IMR-90 (cell line): Measurements from ENCODE around the gene EXD2. TPM values are rescaled to one million over a fixed set of nuclear protein-coding genes. Genes with fewer than 3 reads are reported as not detected.

ENCODE experiments used
- ATAC-seq: fragments of 200-7000 bp; cut with Tn5 transposase; 2 replicates; pipeline ENCODE4 v1.9.1; 2020; ENCODE audit warnings: low read depth, mild to moderate bottlenecking, moderate library complexity
- BruUV-seq: library from RNA; stranded (reverse); fragments of 400-500 nt; replicated peaks from 2 replicates; lab custom pipeline; 2021; lab: Mats Ljungman, UMichigan
- CTCF ChIA-PET: fragments of 300-600 bp; formaldehyde crosslinking; extraction: SDS; loops from one replicate; lab custom pipeline; 2021; ENCODE audit warnings: antibody characterized with exemption; lab: Yijun Ruan, JAX
- POLR2A ChIA-PET: fragments of 300-600 bp; sonication (Branson Sonifier 250); formaldehyde crosslinking; loops from one replicate; lab custom pipeline; 2022; ENCODE audit warnings: antibody characterized with exemption; ENCODE audit not compliant: unreplicated experiment; lab: Charles Lee
- DNase-seq: peaks from one replicate; pipeline ENCODE4 v3.0.0; 2013
- H2AFZ ChIP-seq: replicated peaks from 2 replicates; pipeline ENCODE3; 2013; ENCODE audit warnings: low read length, mild to moderate bottlenecking; ENCODE audit not compliant: poor library complexity
- H2AK5ac ChIP-seq: 2 replicates; pipeline ENCODE4 v1.6.1; 2013; ENCODE audit warnings: low read depth, low read length, inconsistent platforms
- H2AK9ac ChIP-seq: replicated peaks from 2 replicates; pipeline ENCODE3; 2013; ENCODE audit warnings: mild to moderate bottlenecking, low read depth, low read length, moderate library complexity; ENCODE audit not compliant: poor library complexity
- H2BK120ac ChIP-seq: 2 replicates; pipeline ENCODE4 v1.6.1; 2013; ENCODE audit warnings: low read depth, low read length, inconsistent platforms
- H2BK15ac ChIP-seq: 3 replicates; pipeline ENCODE4 v1.6.1; 2013; ENCODE audit warnings: low read depth, low read length, inconsistent platforms
- H2BK20ac ChIP-seq: 2 replicates; pipeline ENCODE4 v1.6.1; 2013; ENCODE audit warnings: low read depth, mild to moderate bottlenecking, inconsistent platforms, low read length, moderate library complexity
- H2BK5ac ChIP-seq: 2 replicates; pipeline ENCODE4 v1.6.1; 2013; ENCODE audit warnings: mild to moderate bottlenecking, low read depth, low read length, inconsistent platforms; ENCODE audit not compliant: poor library complexity, severe bottlenecking
- H3K14ac ChIP-seq: replicated peaks from 2 replicates; pipeline ENCODE4 v1.6.1; 2013; ENCODE audit warnings: low read depth, low read length, inconsistent platforms
- H3K18ac ChIP-seq: 2 replicates; pipeline ENCODE4 v1.6.1; 2013; ENCODE audit warnings: low read depth, low read length, control low read depth
- H3K23ac ChIP-seq: 2 replicates; pipeline ENCODE4 v1.6.1; 2013; ENCODE audit warnings: low read depth, low read length, inconsistent platforms
- H3K27ac ChIP-seq: 2 replicates; pipeline ENCODE4 v1.5.1; 2013; ENCODE audit warnings: mild to moderate bottlenecking, control low read depth, low read length; ENCODE audit not compliant: insufficient read depth
- H3K27me3 ChIP-seq: 2 replicates; pipeline ENCODE4 v1.6.1; 2013; ENCODE audit warnings: low read length; ENCODE audit not compliant: control insufficient read depth, insufficient read depth
- H3K36me3 ChIP-seq: 2 replicates; pipeline ENCODE4 v1.6.1; 2013; ENCODE audit warnings: low read length, mixed read lengths; ENCODE audit not compliant: control insufficient read depth, insufficient read depth
- H3K4ac ChIP-seq: 2 replicates; pipeline ENCODE4 v1.6.1; 2013; ENCODE audit warnings: low read depth, low read length, inconsistent platforms
- H3K4me1 ChIP-seq: 2 replicates; pipeline ENCODE4 v1.6.1; 2013; ENCODE audit warnings: low read length, mixed read lengths; ENCODE audit not compliant: control insufficient read depth, insufficient read depth
- H3K4me2 ChIP-seq: 2 replicates; pipeline ENCODE4 v1.6.1; 2013; ENCODE audit warnings: low read depth, mild to moderate bottlenecking, control low read depth, low read length, moderate library complexity
- H3K4me3 ChIP-seq: 2 replicates; pipeline ENCODE4 v1.5.1; 2013; ENCODE audit warnings: low read depth, mild to moderate bottlenecking, control low read depth, low read length, moderate library complexity; ENCODE audit not compliant: insufficient read depth
- H3K56ac ChIP-seq: 2 replicates; pipeline ENCODE4 v1.6.1; 2013; ENCODE audit warnings: low read length, inconsistent platforms; ENCODE audit not compliant: insufficient read depth; ENCODE audit errors: extremely low read depth
- H3K79me1 ChIP-seq, 2 experiments: 2 replicates each; pipeline ENCODE4 v1.6.1; 2013; ENCODE audit warnings: low read length in 2 of 2, inconsistent platforms in 1 of 2, low read depth in 1 of 2
- H3K9ac ChIP-seq: 2 replicates; pipeline ENCODE4 v1.6.1; 2013; ENCODE audit warnings: low read depth, low read length, control low read depth
- H3K9me1 ChIP-seq: 2 replicates; pipeline ENCODE4 v1.6.1; 2013; ENCODE audit warnings: low read length, inconsistent platforms; ENCODE audit not compliant: insufficient read depth
- H3K9me3 ChIP-seq: 2 replicates; pipeline ENCODE4 v1.6.1; 2013; ENCODE audit warnings: low read length; ENCODE audit not compliant: control insufficient read depth, insufficient read depth
- H4K20me1 ChIP-seq: 2 replicates; pipeline ENCODE4 v1.6.1; 2013; ENCODE audit warnings: low read length, inconsistent platforms; ENCODE audit not compliant: insufficient read depth
- H4K5ac ChIP-seq: 2 replicates; pipeline ENCODE4 v1.6.1; 2013; ENCODE audit warnings: mild to moderate bottlenecking, low read depth, low read length, control low read depth
- H4K8ac ChIP-seq, 2 experiments: 2 replicates each; pipeline ENCODE4 v1.6.1; 2013; ENCODE audit warnings: low read depth in 2 of 2, low read length in 2 of 2, control low read depth in 1 of 2, inconsistent platforms in 1 of 2
- H4K91ac ChIP-seq: 2 replicates; pipeline ENCODE4 v1.6.1; 2013; ENCODE audit warnings: low read depth, low read length, inconsistent platforms; ENCODE audit not compliant: insufficient read depth
- CEBPB ChIP-seq: IDR thresholded peaks from 2 replicates; pipeline ENCODE4 v1.6.1; 2012; ENCODE audit warnings: low read depth, low read length, improper control_type of control experiment
- CHD1 ChIP-seq: IDR thresholded peaks from 2 replicates; pipeline ENCODE4 v1.6.1; 2012; ENCODE audit warnings: low read depth, low read length, improper control_type of control experiment
- CTCF ChIP-seq: conservative IDR thresholded peaks from 2 replicates; pipeline ENCODE4 v1.5.1; 2012; ENCODE audit warnings: mild to moderate bottlenecking, low read depth, low read length, improper control_type of control experiment
- MAFK ChIP-seq: IDR thresholded peaks from 2 replicates; pipeline ENCODE4 v1.6.1; 2012; ENCODE audit warnings: low read depth, low read length, improper control_type of control experiment
- NFE2L2 ChIP-seq: fragments of 150-350 bp; IDR thresholded peaks from 2 replicates; pipeline ENCODE4 v1.6.1; 2016; ENCODE audit warnings: low read depth, mild to moderate bottlenecking, low read length
- POLR2A ChIP-seq: IDR thresholded peaks from 2 replicates; pipeline ENCODE4 v1.6.1; 2012; ENCODE audit warnings: mild to moderate bottlenecking, low read depth, low read length
- RCOR1 ChIP-seq: IDR thresholded peaks from 2 replicates; pipeline ENCODE4 v1.6.1; 2012; ENCODE audit warnings: mild to moderate bottlenecking, low read length, improper control_type of control experiment; ENCODE audit not compliant: insufficient replicate concordance
- SMC3 ChIP-seq: fragments of 150-350 bp; IDR thresholded peaks from 2 replicates; pipeline ENCODE4 v1.6.1; 2016; ENCODE audit warnings: low read depth, mild to moderate bottlenecking, antibody characterized with exemption, low read length, moderate library complexity
- WGBS, 2 experiments: methylation state at CpG; one replicate each; pipeline versions ENCODE4 v1.1.5 to v1.1.7; 2013; ENCODE audit warnings: missing lambda C conversion rate in 2 of 2; ENCODE audit not compliant: insufficient read length in 1 of 2; ENCODE audit errors: extremely low coverage in 2 of 2; 5-methylcytosine and 5-hydroxymethylcytosine counted together
- dilution Hi-C: fragments of 300-500 bp; cut with HindIII; formaldehyde crosslinking; loops from one replicate; pipeline ENCODE4 v1.14.3; 2018; ENCODE audit warnings: low sequenced_read_pairs; ENCODE audit not compliant: unreplicated experiment
- in situ Hi-C: fragments of 300-500 bp; cut with MboI; formaldehyde crosslinking; loops from 3 replicates; pipeline ENCODE4 v1.14.3; 2019; ENCODE audit warnings: low sequenced_read_pairs, inconsistent platforms, mixed read lengths
- intact Hi-C: fragments of 100-400 bp; cut with micrococcal nuclease; formaldehyde crosslinking; loops from 2 replicates; pipeline ENCODE4 v1.10.0; 2022
- polyA plus RNA-seq, 3 experiments: library from polyadenylated mRNA; depleted of rRNA; stranded (reverse); fragments of >200 nt; gene quantifications; 2 replicates each; pipeline ENCODE4 v1.2.3, GENCODE V29; 2012; ENCODE audit warnings: low replicate concordance in 1 of 3
- total RNA-seq: library from RNA; depleted of rRNA; stranded (reverse); fragments of >200 nt; gene quantifications from 2 replicates; pipeline ENCODE4 v1.2.3, GENCODE V29; 2012
- TF ChIP-seq, protein P1 (sequence below): fragments of 150-350 bp; IDR thresholded peaks from 2 replicates; pipeline ENCODE4 v1.6.1; 2017; ENCODE audit warnings: mild to moderate bottlenecking, antibody characterized with exemption, low read length, low read depth

EXD2 gene
- total and polyA plus RNA-seq, 2 of the 4 experiments (the other 2 are of a cell fraction) = 11.0 to 13.3 TPM

DNA sequence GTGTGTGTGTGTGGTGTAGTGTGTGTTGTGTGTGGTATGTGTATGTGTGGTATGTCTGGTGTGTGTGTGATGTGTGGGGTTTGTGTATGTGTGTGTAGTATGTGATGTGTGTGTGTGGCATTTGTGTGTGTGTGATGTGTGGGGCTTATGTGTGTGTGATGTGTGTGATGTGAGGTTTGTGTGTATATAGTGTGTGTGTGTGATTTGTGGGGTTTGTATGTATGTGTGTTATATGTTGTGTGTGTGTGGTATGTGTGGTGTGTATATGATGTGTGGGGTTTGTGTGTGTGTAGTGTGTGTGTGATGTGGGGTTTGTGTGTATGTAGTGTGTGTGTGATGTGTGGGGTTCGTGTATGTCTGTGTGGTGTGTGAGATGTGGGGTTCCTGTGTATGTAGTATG lies 78.1 kb downstream of the EXD2 start:
- Histone ChIP-seq H3K36me3 (no peaks in the 10 kb centered on the region), H4K8ac (peak overlapping the region in 1 of 2 experiments; percentile 79; a peak in 1 of 4 replicates), H2BK5ac (peak overlapping the region; percentile 93), H3K79me1 (peaks cover 0 to 4% of the 10 kb centered on the region in 2 experiments; a peak in 1 of 4 replicates), H2BK15ac (peak overlapping the region; percentile 87; the same call in 2 of the 3 replicates), H3K56ac (no peak overlapping the region), H3K9me3 (no peaks in the 10 kb centered on the region), H3K23ac (peak overlapping the region; percentile 57; the same call in 1 of the 2 replicates), H3K4me2 (no peak overlapping the region), H2AK9ac (peak overlapping the region; percentile 58), H2AFZ (peak overlapping the region; percentile 28), H2AK5ac (peak overlapping the region; percentile 98), H4K91ac (0 out of 2 replicates have a peak overlapping the region, but pooled peaks have one; percentile 31), H2BK120ac (peak overlapping the region; percentile 17; the same call in 1 of the 2 replicates), H3K27ac (no peak overlapping the region), H4K5ac (no peak overlapping the region), H4K20me1 (no peaks in the 10 kb centered on the region), H3K27me3 (peaks cover 8% of the 10 kb centered on the region), H3K4me3 (no peak overlapping the region), H3K4ac (peak overlapping the region; percentile 28), H3K9ac (no peak overlapping the region), H3K14ac (peak overlapping the region; percentile 83), H3K4me1 (peaks cover 10% of the 10 kb centered on the region), H3K18ac (no peak overlapping the region; the same call in 1 of the 2 replicates), H2BK20ac (peak overlapping the region; percentile 63; the same call in 1 of the 2 replicates), H3K9me1 (peaks cover 27% of the 10 kb centered on the region)
- in situ Hi-C loops = loop anchor here (25.0 kb wide), 1 partner anchor 468 kb away; no protein-coding TSS in a partner anchor
- intact Hi-C loops = loop anchor here (5.0 kb wide), 1 partner anchor 48 kb away; no protein-coding TSS in a partner anchor
- DNase-seq (no peak), ATAC-seq (no peak)
- WGBS, 2 experiments = 100% methylated on average over 1 of the region's 1 CpG; no CpG with 5 or more reads in 1 of the 2 experiments
- CTCF ChIA-PET = no interaction called here
- no TSS peak for BruUV-seq
- TF ChIP-seq POLR2A = no peak
- no peak for TF ChIP-seq RCOR1
- TF ChIP-seq SMC3 = no peak
- no peak for TF ChIP-seq MAFK
- TF ChIP-seq, protein P1, sequence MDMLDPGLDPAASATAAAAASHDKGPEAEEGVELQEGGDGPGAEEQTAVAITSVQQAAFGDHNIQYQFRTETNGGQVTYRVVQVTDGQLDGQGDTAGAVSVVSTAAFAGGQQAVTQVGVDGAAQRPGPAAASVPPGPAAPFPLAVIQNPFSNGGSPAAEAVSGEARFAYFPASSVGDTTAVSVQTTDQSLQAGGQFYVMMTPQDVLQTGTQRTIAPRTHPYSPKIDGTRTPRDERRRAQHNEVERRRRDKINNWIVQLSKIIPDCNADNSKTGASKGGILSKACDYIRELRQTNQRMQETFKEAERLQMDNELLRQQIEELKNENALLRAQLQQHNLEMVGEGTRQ = no peak
- TF ChIP-seq CHD1 = no peak
- no peak for TF ChIP-seq CTCF
- TF ChIP-seq CEBPB = no peak
- no peak for TF ChIP-seq NFE2L2
- POLR2A ChIA-PET = no interaction called here
- dilution Hi-C loops = no loop called here
